ENCODE results near the gene DVL3. TPM values are rescaled to one million over a fixed set of nuclear protein-coding genes. Genes with fewer than 3 reads are reported as not detected.
A peak's percentile ranks its signal among the peaks of the same experiment; 100 is the strongest.

DVL3 gene
- total RNA-seq, 1 experiment from 2014 or later: 108 TPM

DNA sequence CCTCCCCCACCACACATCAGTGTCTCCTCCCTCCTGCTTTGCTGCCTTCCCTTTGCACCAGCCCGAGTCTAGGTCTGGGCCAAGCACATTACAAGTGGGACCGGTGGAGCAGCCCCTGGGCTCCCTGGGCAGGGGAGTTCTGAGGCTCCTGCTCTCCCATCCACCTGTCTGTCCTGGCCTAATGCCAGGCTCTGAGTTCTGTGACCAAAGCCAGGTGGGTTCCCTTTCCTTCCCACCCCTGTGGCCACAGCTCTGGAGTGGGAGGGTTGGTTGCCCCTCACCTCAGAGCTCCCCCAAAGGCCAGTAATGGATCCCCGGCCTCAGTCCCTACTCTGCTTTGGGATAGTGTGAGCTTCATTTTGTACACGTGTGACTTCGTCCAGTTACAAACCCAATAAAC, 28.5 kb downstream of the DVL3 start:
- no peak overlapping the region for H3K27ac ChIP-seq
- H3K79me2 ChIP-seq (ENCODE audit: low read depth): peaks cover 29% of the 10 kb centered on the region
- CTCF ChIA-PET: no interaction called here
- H3K9me2 ChIP-seq (ENCODE audit: insufficient read depth): no peaks in the 10 kb centered on the region
- TF ChIP-seq EZH2 (IDR thresholded peaks at IDR 0.05; ENCODE audit: low read depth): no peak
- TF ChIP-seq, protein P1, sequence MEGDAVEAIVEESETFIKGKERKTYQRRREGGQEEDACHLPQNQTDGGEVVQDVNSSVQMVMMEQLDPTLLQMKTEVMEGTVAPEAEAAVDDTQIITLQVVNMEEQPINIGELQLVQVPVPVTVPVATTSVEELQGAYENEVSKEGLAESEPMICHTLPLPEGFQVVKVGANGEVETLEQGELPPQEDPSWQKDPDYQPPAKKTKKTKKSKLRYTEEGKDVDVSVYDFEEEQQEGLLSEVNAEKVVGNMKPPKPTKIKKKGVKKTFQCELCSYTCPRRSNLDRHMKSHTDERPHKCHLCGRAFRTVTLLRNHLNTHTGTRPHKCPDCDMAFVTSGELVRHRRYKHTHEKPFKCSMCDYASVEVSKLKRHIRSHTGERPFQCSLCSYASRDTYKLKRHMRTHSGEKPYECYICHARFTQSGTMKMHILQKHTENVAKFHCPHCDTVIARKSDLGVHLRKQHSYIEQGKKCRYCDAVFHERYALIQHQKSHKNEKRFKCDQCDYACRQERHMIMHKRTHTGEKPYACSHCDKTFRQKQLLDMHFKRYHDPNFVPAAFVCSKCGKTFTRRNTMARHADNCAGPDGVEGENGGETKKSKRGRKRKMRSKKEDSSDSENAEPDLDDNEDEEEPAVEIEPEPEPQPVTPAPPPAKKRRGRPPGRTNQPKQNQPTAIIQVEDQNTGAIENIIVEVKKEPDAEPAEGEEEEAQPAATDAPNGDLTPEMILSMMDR (conservative IDR thresholded peaks at IDR 0.05): no peak
- POLR2A ChIA-PET (ENCODE audit: unreplicated experiment): no interaction called here
- no TSS peak for BruUV-seq (replicated peaks)
- peaks cover 18% of the 10 kb centered on the region for H4K20me1 ChIP-seq (ENCODE audit: insufficient read depth)
- no peak for DNase-seq
- intact Hi-C loops (cut with micrococcal nuclease; ENCODE audit: unreplicated experiment): no loop called here
- H3K36me3 ChIP-seq (ENCODE audit: low read depth): peaks cover 55% of the 10 kb centered on the region
- no peaks in the 10 kb centered on the region for H3K27me3 ChIP-seq (ENCODE audit: insufficient read depth, low read depth)
- peaks cover 17% of the 10 kb centered on the region for H3K4me1 ChIP-seq (replicated peaks; ENCODE audit: insufficient read depth)
- H3K4me2 ChIP-seq: no peak overlapping the region
- peaks cover 31% of the 10 kb centered on the region for H3F3A ChIP-seq (ENCODE audit: insufficient read depth, low read depth)
- no peaks in the 10 kb centered on the region for H3K9me3 ChIP-seq (ENCODE audit: insufficient read depth, low read depth)
- H3K4me3 ChIP-seq: no peak overlapping the region
- H2AFZ ChIP-seq: no peak overlapping the region

DNA sequence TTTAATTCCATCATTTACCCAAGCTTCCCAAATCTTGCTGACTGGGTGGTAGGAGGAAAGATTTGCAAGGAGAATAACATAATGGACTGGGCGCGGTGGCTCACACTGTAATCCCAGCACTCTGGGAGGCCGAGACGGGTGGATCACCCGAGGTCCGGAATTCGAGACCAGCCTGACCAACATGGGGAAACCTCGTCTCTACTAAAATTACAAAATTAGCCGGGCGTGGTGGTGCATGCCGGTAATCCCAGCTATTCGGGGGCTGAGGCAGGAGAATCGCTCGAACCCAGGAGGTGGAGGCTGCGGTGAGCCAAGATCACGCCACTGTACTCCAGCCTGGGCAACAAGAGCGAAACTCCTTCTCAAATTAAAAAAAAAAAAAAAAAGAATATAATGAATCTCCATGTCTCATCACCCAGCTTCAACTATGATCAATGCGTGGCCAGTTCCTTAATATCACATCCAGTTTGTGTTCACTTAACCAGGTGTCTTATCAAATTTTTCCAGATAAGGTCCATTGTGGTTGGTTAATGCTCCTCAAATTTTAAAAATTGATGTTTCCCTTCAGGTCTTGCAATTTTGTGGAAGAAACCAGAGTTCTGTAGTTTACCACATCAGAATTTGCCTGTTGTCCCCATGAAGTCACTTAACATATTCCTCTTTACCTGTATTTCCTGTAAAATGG, 29.5 kb downstream of the DVL3 start:
- TF ChIP-seq, protein P1 (conservative IDR thresholded peaks at IDR 0.05): no peak
- TF ChIP-seq EZH2 (IDR thresholded peaks at IDR 0.05; ENCODE audit: low read depth): no peak
- Histone ChIP-seq H3K4me1 (replicated peaks; ENCODE audit: insufficient read depth) (peaks cover 17% of the 10 kb centered on the region), H3K9me3 (ENCODE audit: insufficient read depth, low read depth) (no peaks in the 10 kb centered on the region), H4K20me1 (ENCODE audit: insufficient read depth) (peaks cover 18% of the 10 kb centered on the region), H3K27ac (peak overlapping the region; percentile 74), H3F3A (ENCODE audit: insufficient read depth, low read depth) (peaks cover 27% of the 10 kb centered on the region), H2AFZ (no peak overlapping the region), H3K36me3 (ENCODE audit: low read depth) (peaks cover 54% of the 10 kb centered on the region), H3K79me2 (ENCODE audit: low read depth) (peaks cover 36% of the 10 kb centered on the region), H3K4me3 (peak overlapping the region; percentile 57; the same call in 1 of the 2 replicates), H3K9me2 (ENCODE audit: insufficient read depth) (no peaks in the 10 kb centered on the region), H3K4me2 (peak overlapping the region; percentile 83), H3K27me3 (ENCODE audit: insufficient read depth, low read depth) (no peaks in the 10 kb centered on the region)
- no TSS peak for BruUV-seq (replicated peaks)
- POLR2A ChIA-PET (ENCODE audit: unreplicated experiment): interaction anchor here (0.7 kb wide), 1 partner anchor 26 kb away, joined by 3 read pairs; no protein-coding TSS in a partner anchor
- intact Hi-C loops (cut with micrococcal nuclease; ENCODE audit: unreplicated experiment): loop anchor here (1.0 kb wide), 2 partner anchors 8 to 39 kb away; no protein-coding TSS in a partner anchor
- CTCF ChIA-PET: interaction anchor here (0.7 kb wide), 1 partner anchor 8 kb away, joined by 4 read pairs; no protein-coding TSS in a partner anchor
- DNase-seq: no peak

DNA sequence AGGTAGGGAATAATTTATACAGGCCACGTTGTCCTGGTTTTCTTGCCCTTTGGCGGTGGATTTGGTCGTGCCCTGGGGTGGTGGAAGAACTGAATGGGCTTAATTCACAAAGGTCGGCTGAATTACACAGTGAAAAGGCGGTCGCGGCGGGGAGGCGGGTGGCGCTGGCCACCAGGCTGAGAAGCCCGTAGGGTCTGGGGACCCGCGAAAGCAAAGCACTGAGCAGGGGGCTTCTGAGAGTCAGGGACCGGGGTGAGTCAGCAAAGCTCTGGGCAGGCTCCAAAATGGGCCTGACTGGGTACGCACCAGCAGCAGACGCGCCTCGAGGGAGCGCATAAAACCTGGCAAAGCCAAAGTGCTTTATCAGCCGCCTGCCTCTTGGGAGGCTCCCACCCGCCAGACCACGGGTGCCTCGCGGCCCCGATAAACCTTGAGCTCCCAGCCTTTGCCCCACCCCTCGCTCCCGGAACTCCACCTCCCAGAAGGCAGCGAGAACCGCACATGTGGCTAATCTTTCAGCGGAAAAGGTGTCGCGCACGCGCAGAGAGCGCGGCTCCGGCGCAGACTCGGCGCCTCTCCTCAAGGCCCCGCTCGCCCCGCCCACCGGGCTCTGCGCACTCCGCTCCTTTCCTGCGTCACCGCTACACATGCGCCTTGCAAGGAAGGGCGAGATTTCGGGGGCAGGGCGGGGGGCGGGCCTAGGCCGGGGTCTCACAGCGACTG, 30.4 kb downstream of the DVL3 start:
- intact Hi-C loops (cut with micrococcal nuclease; ENCODE audit: unreplicated experiment): loop anchor here (1.0 to 2.0 kb wide), 4 partner anchors 9 to 291 kb away; no protein-coding TSS in a partner anchor
- peaks cover 17% of the 10 kb centered on the region for H3K4me1 ChIP-seq (replicated peaks; ENCODE audit: insufficient read depth)
- peak overlapping the region; percentile 74 for H3K27ac ChIP-seq
- peaks cover 36% of the 10 kb centered on the region for H3K79me2 ChIP-seq (ENCODE audit: low read depth)
- peaks cover 24% of the 10 kb centered on the region for H3F3A ChIP-seq (ENCODE audit: insufficient read depth, low read depth)
- peak overlapping the region; percentile 94 for H2AFZ ChIP-seq
- POLR2A ChIA-PET (ENCODE audit: unreplicated experiment): interaction anchor here (0.6 to 1.0 kb wide), 6 partner anchors 9 to 792 kb away, joined by 3 to 9 read pairs (median 4); no protein-coding TSS in a partner anchor
- DNase-seq: peak; percentile 97 to 100
- peak overlapping the region; percentile 78 for H3K4me3 ChIP-seq
- TSS peak; percentile 97 for BruUV-seq (replicated peaks)
- H3K9me3 ChIP-seq (ENCODE audit: insufficient read depth, low read depth): no peaks in the 10 kb centered on the region
- TF ChIP-seq, protein P1 (conservative IDR thresholded peaks at IDR 0.05): no peak
- no peak for TF ChIP-seq EZH2 (IDR thresholded peaks at IDR 0.05; ENCODE audit: low read depth)
- H4K20me1 ChIP-seq (ENCODE audit: insufficient read depth): peaks cover 18% of the 10 kb centered on the region
- peak overlapping the region; percentile 83 for H3K4me2 ChIP-seq
- H3K36me3 ChIP-seq (ENCODE audit: low read depth): peaks cover 54% of the 10 kb centered on the region
- no peaks in the 10 kb centered on the region for H3K9me2 ChIP-seq (ENCODE audit: insufficient read depth)
- no peaks in the 10 kb centered on the region for H3K27me3 ChIP-seq (ENCODE audit: insufficient read depth, low read depth)
- CTCF ChIA-PET: interaction anchor here (0.7 to 1.9 kb wide), 5 partner anchors 9 to 301 kb away, joined by 3 to 8 read pairs (median 4); partner anchors contain the start of genes AP2M1 and PARL

Data from PC-9 (cell line).